ENCODE results near the gene SMC5. TPM values are rescaled to one million over a fixed set of nuclear protein-coding genes. Genes with fewer than 3 reads are reported as not detected.

Gene SMC5
- total and polyA plus RNA-seq, 2 of the 8 experiments (the other 6 are each of a cell fraction or from before 2014, with no cell fraction given): 4.5 to 22.6 TPM

- H3K4ac ChIP-seq (replicated peaks; ENCODE audit: insufficient read length, low read depth, low read length): no peak overlapping the region
- H3K4me3 ChIP-seq (ENCODE audit: extremely low read depth in 1 of 4, insufficient read depth in 2 of 4, low read depth in 3 of 4, low read length in 4 of 4): no peak overlapping the region
- no peaks in the 10 kb centered on the region for H3K36me3 ChIP-seq (ENCODE audit: control insufficient read depth in 2 of 4, insufficient read depth in 4 of 4, low read length in 3 of 4)
- H3K56ac ChIP-seq (replicated peaks; ENCODE audit: insufficient read length, low read depth, low read length): no peak overlapping the region
- no peak overlapping the region for H3K14ac ChIP-seq (ENCODE audit: insufficient read length)
- no peak for TF ChIP-seq SAP30 (IDR thresholded peaks at IDR 0.05; ENCODE audit: insufficient read depth, insufficient replicate concordance, low read length)
- no peak for TF ChIP-seq TCF12 (IDR thresholded peaks at IDR 0.05; ENCODE audit: low read depth, low read length)
- TF ChIP-seq RBBP5 (IDR thresholded peaks at IDR 0.05; ENCODE audit: borderline replicate concordance, low read depth, low read length): no peak
- TF ChIP-seq PHF8 (conservative IDR thresholded peaks at IDR 0.05; ENCODE audit: low read depth, low read length): no peak
- TF ChIP-seq SP1 (IDR thresholded peaks at IDR 0.05; ENCODE audit: low read depth, low read length): no peak
- no peak for TF ChIP-seq NRF1 (IDR thresholded peaks at IDR 0.05; ENCODE audit: low read depth, low read length)
- TF ChIP-seq SP2 (IDR thresholded peaks at IDR 0.05; ENCODE audit: low read length): no peak
- TF ChIP-seq FOSL1 (IDR thresholded peaks at IDR 0.05; ENCODE audit: insufficient read depth, low read depth, low read length): no peak
- no peak for TF ChIP-seq MAFK (IDR thresholded peaks at IDR 0.05; ENCODE audit: low read depth, low read length)
- TF ChIP-seq BACH1 (IDR thresholded peaks at IDR 0.05; ENCODE audit: low read length): no peak
- no peak for TF ChIP-seq POLR2A (IDR thresholded peaks at IDR 0.05; ENCODE audit: control extremely low read depth in 1 of 2, low read depth in 2 of 2, low read length in 2 of 2)
- no peak for TF ChIP-seq CBX5 (IDR thresholded peaks at IDR 0.05; ENCODE audit: low read depth, low read length)
- TF ChIP-seq RNF2 (IDR thresholded peaks at IDR 0.05; ENCODE audit: borderline replicate concordance, low read depth, low read length, missing control alignments, poor library complexity, severe bottlenecking): no peak
- TF ChIP-seq SIRT6 (IDR thresholded peaks at IDR 0.05; ENCODE audit: low read length): no peak
- no peak for TF ChIP-seq BRCA1 (IDR thresholded peaks at IDR 0.05; ENCODE audit: low read depth, low read length)
- H3K79me2 ChIP-seq (ENCODE audit: control insufficient read depth in 1 of 2, insufficient read depth in 2 of 2, low read length in 2 of 2): no peaks in the 10 kb centered on the region
- H4K91ac ChIP-seq (replicated peaks; ENCODE audit: insufficient read length, low read length): no peak overlapping the region
- no peaks in the 10 kb centered on the region for H3K79me1 ChIP-seq (ENCODE audit: low read depth, low read length)
- no peak overlapping the region for H2BK12ac ChIP-seq (ENCODE audit: low read depth, low read length)
- no peak overlapping the region for H3K27ac ChIP-seq (ENCODE audit: low read depth, low read length)
- H4K8ac ChIP-seq (ENCODE audit: extremely low read depth, insufficient read depth, low read length): no peak overlapping the region
- no peak overlapping the region for H3K4me2 ChIP-seq (ENCODE audit: insufficient read depth in 1 of 2, low read depth in 2 of 2, low read length in 2 of 2)
- 87% methylated on average over 2 of the region's 2 CpGs; no CpG with 5 or more reads in 1 of the 2 experiments for WGBS, 2 experiments (ENCODE audit: extremely low coverage in 1 of 2, insufficient coverage in 1 of 2, insufficient read length in 1 of 2, insufficient replicate concordance in 2 of 2, low coverage in 1 of 2, low lambda C conversion rate in 2 of 2, missing lambda C conversion rate in 1 of 2)
- no peaks in the 10 kb centered on the region for H4K20me1 ChIP-seq (replicated peaks in 1 of 2; ENCODE audit: control insufficient read depth in 1 of 2, insufficient read depth in 2 of 2, low read length in 2 of 2)
- H3K23ac ChIP-seq (ENCODE audit: insufficient read length): no peak overlapping the region
- no peak overlapping the region for H2BK5ac ChIP-seq (ENCODE audit: low read depth, low read length)
- no peak overlapping the region for H3K18ac ChIP-seq (ENCODE audit: extremely low read depth, low read length)
- H2AK5ac ChIP-seq (ENCODE audit: low read depth, low read length): no peak overlapping the region
- H3K4me1 ChIP-seq (replicated peaks in 1 of 4; ENCODE audit: control insufficient read depth in 3 of 4, insufficient read depth in 4 of 4, low read length in 3 of 4): no peaks in the 10 kb centered on the region
- H3K23me2 ChIP-seq (ENCODE audit: low read depth, low read length): no peaks in the 10 kb centered on the region
- ChIA-PET POLR2A (ENCODE audit: partially characterized antibody) (no interaction called here), CTCF (ENCODE audit: partially characterized antibody) (interaction anchor here (0.8 to 5.3 kb wide), 11 partner anchors 67 to 406 kb away, joined by 3 to 47 read pairs (median 5); partner anchors contain the start of gene MAMDC2)
- DNase-seq (ENCODE audit: low read depth in 1 of 2, low spot score in 2 of 2) (no peak), FAIRE-seq (no peak)
- H3K9me3 ChIP-seq (ENCODE audit: insufficient read depth in 2 of 2, low read depth in 1 of 2, low read length in 1 of 2): no peaks in the 10 kb centered on the region
- no peak overlapping the region for H2BK15ac ChIP-seq (ENCODE audit: low read length)
- H2BK120ac ChIP-seq (replicated peaks; ENCODE audit: low read depth, low read length): no peak overlapping the region
- H3K27me3 ChIP-seq (replicated peaks in 1 of 4; ENCODE audit: control insufficient read depth in 3 of 4, extremely low read depth in 1 of 4, insufficient read depth in 3 of 4, low read length in 3 of 4): no peaks in the 10 kb centered on the region
- H3K9ac ChIP-seq (replicated peaks in 1 of 4; ENCODE audit: extremely low read depth in 1 of 4, low read depth in 3 of 4, low read length in 3 of 4): no peak overlapping the region
- no peak overlapping the region for H2BK20ac ChIP-seq (ENCODE audit: low read length)
- no peak overlapping the region for H4K5ac ChIP-seq (ENCODE audit: insufficient read length, low read depth, low read length)
- H2AFZ ChIP-seq (ENCODE audit: low read length): no peak overlapping the region
These were observed 30.7 kb upstream of the SMC5 start for GRCh38 chr9:70228118-70228517.
